HepG2 (cell line): ENCODE results near the gene YY1. TPM values are rescaled to one million over a fixed set of nuclear protein-coding genes. Genes with fewer than 3 reads are reported as not detected.

Experiments used
- BRCA1 ChIP-seq: sonication (generic); formaldehyde crosslinking; IDR thresholded peaks from 2 replicates; pipeline ENCODE4 v1.4.0; 2020; ENCODE audit warnings: missing genetic modification reagents
- HIVEP1 ChIP-seq: sonication (generic); formaldehyde crosslinking; IDR thresholded peaks from 2 replicates; pipeline ENCODE4 v1.4.0; 2020; ENCODE audit warnings: mild to moderate bottlenecking, missing genetic modification reagents
- IKZF5 ChIP-seq: IDR thresholded peaks from 2 replicates; pipeline ENCODE4 v1.6.1; 2018; ENCODE audit warnings: missing genetic modification reagents, mild to moderate bottlenecking, missing compliant biosample characterization
- MEIS1 ChIP-seq: sonication (generic); formaldehyde crosslinking; IDR thresholded peaks from 2 replicates; pipeline ENCODE4 v1.9.0; 2021; ENCODE audit warnings: mild to moderate bottlenecking, missing genetic modification reagents, moderate library complexity, borderline replicate concordance
- MYC ChIP-seq: sonication (generic); formaldehyde crosslinking; IDR thresholded peaks from 2 replicates; pipeline ENCODE4 v1.9.0; 2021; ENCODE audit warnings: missing genetic modification reagents, borderline replicate concordance
- NCOA5 ChIP-seq: sonication (generic); formaldehyde crosslinking; IDR thresholded peaks from 2 replicates; pipeline ENCODE4 v1.4.0; 2020; ENCODE audit warnings: missing genetic modification reagents
- NR3C1 ChIP-seq: sonication (generic); formaldehyde crosslinking; IDR thresholded peaks from 2 replicates; pipeline ENCODE4 v1.4.0; 2020; ENCODE audit warnings: missing genetic modification reagents
- STAG1 ChIP-seq: sonication (generic); formaldehyde crosslinking; IDR thresholded peaks from 2 replicates; pipeline ENCODE4 v1.4.0; 2020; ENCODE audit warnings: missing genetic modification reagents
- XRCC5 ChIP-seq: fragments of 200-400 bp; formaldehyde crosslinking; optimal IDR thresholded peaks from 2 replicates; pipeline ENCODE3; 2017; ENCODE audit warnings: mild to moderate bottlenecking, low read length
- ZBTB21 ChIP-seq: sonication (generic); formaldehyde crosslinking; IDR thresholded peaks from 2 replicates; pipeline ENCODE4 v1.4.0; 2020; ENCODE audit warnings: missing genetic modification reagents
- ZNF431 ChIP-seq: sonication (generic); formaldehyde crosslinking; IDR thresholded peaks from 2 replicates; pipeline ENCODE4 v1.9.0; 2022; ENCODE audit warnings: missing genetic modification reagents, low read depth, mild to moderate bottlenecking, borderline replicate concordance
- ZNF576 ChIP-seq: sonication (generic); formaldehyde crosslinking; IDR thresholded peaks from 2 replicates; pipeline ENCODE4 v1.4.0; 2020; ENCODE audit warnings: mild to moderate bottlenecking, missing genetic modification reagents
- ZNF609 ChIP-seq: sonication (generic); formaldehyde crosslinking; IDR thresholded peaks from 2 replicates; pipeline ENCODE4 v1.4.0; 2020; ENCODE audit warnings: mild to moderate bottlenecking, missing genetic modification reagents, borderline replicate concordance
- ZNF841 ChIP-seq: sonication (generic); formaldehyde crosslinking; IDR thresholded peaks from 2 replicates; pipeline ENCODE4 v1.8.1; 2023; ENCODE audit warnings: missing genetic modification reagents, borderline replicate concordance
- polyA plus RNA-seq, 8 experiments: library from polyadenylated mRNA; depleted of rRNA in 3 of 8; stranded (reverse) in 7 of 8; unstranded in 1 of 8; fragments of >200 nt; fragmentation: Illumina TruSeq in 4 of 8; extraction: Trizol in 4 of 8; gene quantifications; 2 replicates each; pipeline versions ENCODE4 v1.2.1 to v1.2.3, GENCODE V29; 2011 to 2016; ENCODE audit warnings: low read depth in 4 of 8, missing spikeins in 1 of 8, mixed read lengths in 1 of 8; ENCODE audit not compliant: insufficient read depth in 1 of 8
- total RNA-seq, 5 experiments: library from RNA; depleted of rRNA; stranded (reverse); fragments of >200 nt; fragmentation: Illumina TruSeq; extraction: Trizol; gene quantifications; 2 replicates each; pipeline ENCODE4 v1.2.3, GENCODE V29; 2016; ENCODE audit warnings: low read depth in 1 of 5
- TF ChIP-seq, protein P1 (sequence below): sonication (generic); formaldehyde crosslinking; IDR thresholded peaks from 2 replicates; pipeline ENCODE4 v1.5.0; 2020; ENCODE audit warnings: mild to moderate bottlenecking, missing genetic modification reagents, borderline replicate concordance
- TF ChIP-seq, protein P2 (sequence below): sonication (generic); formaldehyde crosslinking; conservative IDR thresholded peaks from 2 replicates; pipeline ENCODE4 v1.4.0; 2020; ENCODE audit warnings: mild to moderate bottlenecking, missing genetic modification reagents, moderate library complexity

The YY1 gene
- total and polyA plus RNA-seq, 2 of the 13 experiments (the other 11 are each of a cell fraction or from before 2014, with no cell fraction given), result 29.4 to 68.1 TPM

DNA sequence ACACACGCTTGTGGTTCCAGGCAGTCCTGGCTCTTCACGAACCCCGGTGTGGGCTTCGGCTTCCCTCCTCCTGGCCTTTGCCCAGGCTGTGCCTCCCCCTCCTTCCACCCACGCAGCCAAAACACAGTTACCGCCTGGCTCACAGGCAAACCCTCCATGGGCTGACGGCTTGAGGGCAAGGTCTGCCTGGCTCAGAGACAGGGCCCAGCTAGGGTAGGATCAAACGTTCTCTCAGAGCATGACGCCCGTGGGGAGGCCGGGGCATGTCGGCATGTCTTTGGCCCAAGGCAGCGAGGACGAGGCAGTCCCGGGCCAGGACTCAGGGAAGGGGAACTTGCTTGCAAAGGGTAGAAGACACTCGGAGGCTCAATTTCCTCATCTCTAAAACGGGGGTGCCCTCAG is 86.3 kb downstream of the YY1 start (continued):
- peak; percentile 43; the same call in 1 of the 2 replicates for TF ChIP-seq ZNF576 (CRISPR knock-in tag)
- TF ChIP-seq NCOA5, result no peak
- TF ChIP-seq ZNF431 (CRISPR knock-in tag), result no peak
- TF ChIP-seq, protein P1, sequence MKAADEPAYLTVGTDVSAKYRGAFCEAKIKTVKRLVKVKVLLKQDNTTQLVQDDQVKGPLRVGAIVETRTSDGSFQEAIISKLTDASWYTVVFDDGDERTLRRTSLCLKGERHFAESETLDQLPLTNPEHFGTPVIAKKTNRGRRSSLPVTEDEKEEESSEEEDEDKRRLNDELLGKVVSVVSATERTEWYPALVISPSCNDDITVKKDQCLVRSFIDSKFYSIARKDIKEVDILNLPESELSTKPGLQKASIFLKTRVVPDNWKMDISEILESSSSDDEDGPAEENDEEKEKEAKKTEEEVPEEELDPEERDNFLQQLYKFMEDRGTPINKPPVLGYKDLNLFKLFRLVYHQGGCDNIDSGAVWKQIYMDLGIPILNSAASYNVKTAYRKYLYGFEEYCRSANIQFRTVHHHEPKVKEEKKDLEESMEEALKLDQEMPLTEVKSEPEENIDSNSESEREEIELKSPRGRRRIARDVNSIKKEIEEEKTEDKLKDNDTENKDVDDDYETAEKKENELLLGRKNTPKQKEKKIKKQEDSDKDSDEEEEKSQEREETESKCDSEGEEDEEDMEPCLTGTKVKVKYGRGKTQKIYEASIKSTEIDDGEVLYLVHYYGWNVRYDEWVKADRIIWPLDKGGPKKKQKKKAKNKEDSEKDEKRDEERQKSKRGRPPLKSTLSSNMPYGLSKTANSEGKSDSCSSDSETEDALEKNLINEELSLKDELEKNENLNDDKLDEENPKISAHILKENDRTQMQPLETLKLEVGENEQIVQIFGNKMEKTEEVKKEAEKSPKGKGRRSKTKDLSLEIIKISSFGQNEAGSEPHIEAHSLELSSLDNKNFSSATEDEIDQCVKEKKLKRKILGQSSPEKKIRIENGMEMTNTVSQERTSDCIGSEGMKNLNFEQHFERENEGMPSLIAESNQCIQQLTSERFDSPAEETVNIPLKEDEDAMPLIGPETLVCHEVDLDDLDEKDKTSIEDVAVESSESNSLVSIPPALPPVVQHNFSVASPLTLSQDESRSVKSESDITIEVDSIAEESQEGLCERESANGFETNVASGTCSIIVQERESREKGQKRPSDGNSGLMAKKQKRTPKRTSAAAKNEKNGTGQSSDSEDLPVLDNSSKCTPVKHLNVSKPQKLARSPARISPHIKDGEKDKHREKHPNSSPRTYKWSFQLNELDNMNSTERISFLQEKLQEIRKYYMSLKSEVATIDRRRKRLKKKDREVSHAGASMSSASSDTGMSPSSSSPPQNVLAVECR (CRISPR knock-in tag), result peak; percentile 41; the same call in 1 of the 2 replicates
- peak; percentile 44 for TF ChIP-seq XRCC5
- no peak for TF ChIP-seq BRCA1
- no peak for TF ChIP-seq ZNF841
- no peak for TF ChIP-seq NR3C1
- TF ChIP-seq ZNF609 (CRISPR knock-in tag), result peak; percentile 52
- 0 out of 2 replicates have a peak, but pooled peaks have one; percentile 45 for TF ChIP-seq MYC (CRISPR knock-in tag)
- TF ChIP-seq MEIS1 (CRISPR knock-in tag), result no peak
- TF ChIP-seq STAG1 (CRISPR knock-in tag), result no peak
- TF ChIP-seq, protein P2, sequence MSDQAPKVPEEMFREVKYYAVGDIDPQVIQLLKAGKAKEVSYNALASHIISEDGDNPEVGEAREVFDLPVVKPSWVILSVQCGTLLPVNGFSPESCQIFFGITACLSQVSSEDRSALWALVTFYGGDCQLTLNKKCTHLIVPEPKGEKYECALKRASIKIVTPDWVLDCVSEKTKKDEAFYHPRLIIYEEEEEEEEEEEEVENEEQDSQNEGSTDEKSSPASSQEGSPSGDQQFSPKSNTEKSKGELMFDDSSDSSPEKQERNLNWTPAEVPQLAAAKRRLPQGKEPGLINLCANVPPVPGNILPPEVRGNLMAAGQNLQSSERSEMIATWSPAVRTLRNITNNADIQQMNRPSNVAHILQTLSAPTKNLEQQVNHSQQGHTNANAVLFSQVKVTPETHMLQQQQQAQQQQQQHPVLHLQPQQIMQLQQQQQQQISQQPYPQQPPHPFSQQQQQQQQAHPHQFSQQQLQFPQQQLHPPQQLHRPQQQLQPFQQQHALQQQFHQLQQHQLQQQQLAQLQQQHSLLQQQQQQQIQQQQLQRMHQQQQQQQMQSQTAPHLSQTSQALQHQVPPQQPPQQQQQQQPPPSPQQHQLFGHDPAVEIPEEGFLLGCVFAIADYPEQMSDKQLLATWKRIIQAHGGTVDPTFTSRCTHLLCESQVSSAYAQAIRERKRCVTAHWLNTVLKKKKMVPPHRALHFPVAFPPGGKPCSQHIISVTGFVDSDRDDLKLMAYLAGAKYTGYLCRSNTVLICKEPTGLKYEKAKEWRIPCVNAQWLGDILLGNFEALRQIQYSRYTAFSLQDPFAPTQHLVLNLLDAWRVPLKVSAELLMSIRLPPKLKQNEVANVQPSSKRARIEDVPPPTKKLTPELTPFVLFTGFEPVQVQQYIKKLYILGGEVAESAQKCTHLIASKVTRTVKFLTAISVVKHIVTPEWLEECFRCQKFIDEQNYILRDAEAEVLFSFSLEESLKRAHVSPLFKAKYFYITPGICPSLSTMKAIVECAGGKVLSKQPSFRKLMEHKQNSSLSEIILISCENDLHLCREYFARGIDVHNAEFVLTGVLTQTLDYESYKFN, result peak; percentile 68
- TF ChIP-seq ZBTB21 (CRISPR knock-in tag), result no peak
- peak; percentile 50; the same call in 1 of the 2 replicates for TF ChIP-seq IKZF5 (CRISPR knock-in tag)
- peak; percentile 56; the same call in 1 of the 2 replicates for TF ChIP-seq HIVEP1
